ENCODE measurements around the gene GYG2.

GYG2 gene

GRCh38 chrX:2788980-2789379, 39.8 kb upstream of the GYG2 start:
- Histone ChIP-seq H2BK12ac (ENCODE audit: low read length) (no peak overlapping the region), H2BK5ac (ENCODE audit: low read length) (no peak overlapping the region), H4K8ac (ENCODE audit: low read depth, low read length) (no peak overlapping the region), H3K36me3 (replicated peaks in 1 of 2; ENCODE audit: control insufficient read depth in 2 of 2, insufficient read depth in 2 of 2, low read length in 2 of 2) (no peaks in the 10 kb centered on the region), H3K27ac (replicated peaks; ENCODE audit: low read length) (no peak overlapping the region), H3K18ac (ENCODE audit: low read length) (no peak overlapping the region), H3K14ac (ENCODE audit: low read length) (no peak overlapping the region), H3K9me3 (replicated peaks in 1 of 2; ENCODE audit: control insufficient read depth in 2 of 2, insufficient read depth in 1 of 2, low read depth in 1 of 2, low read length in 2 of 2) (no peaks in the 10 kb centered on the region), H3K4me2 (ENCODE audit: insufficient read depth, low read length, poor library complexity, severe bottlenecking) (no peak overlapping the region), H2AK5ac (ENCODE audit: low read depth, low read length) (no peak overlapping the region), H3K9ac (ENCODE audit: low read depth, low read length, poor library complexity) (no peak overlapping the region), H2AFZ (ENCODE audit: low read length) (no peak overlapping the region), H3K27me3 (ENCODE audit: control insufficient read depth in 3 of 3, insufficient read depth in 3 of 3, low read depth in 1 of 3, low read length in 3 of 3) (no peaks in the 10 kb centered on the region), H3K4me1 (ENCODE audit: control insufficient read depth in 2 of 2, insufficient read depth in 1 of 2, low read depth in 1 of 2, low read length in 2 of 2) (peaks cover 0 to 7% of the 10 kb centered on the region in 2 donors), H3K4me3 (ENCODE audit: low read length in 2 of 2) (no peak overlapping the region), H3K4ac (ENCODE audit: low read length) (no peak overlapping the region), H2BK15ac (ENCODE audit: low read length) (no peak overlapping the region), H3K79me1 (ENCODE audit: low read depth, low read length) (no peaks in the 10 kb centered on the region), H3K23ac (ENCODE audit: low read depth, low read length, poor library complexity) (no peak overlapping the region), H4K91ac (ENCODE audit: low read depth, low read length, poor library complexity) (no peak overlapping the region), H2BK120ac (ENCODE audit: low read depth, low read length) (no peak overlapping the region)
- DNase-seq (ENCODE audit: low spot score): no peak
- WGBS, 2 donors (ENCODE audit: extremely low coverage in 2 of 2, insufficient read length in 2 of 2, insufficient replicate concordance in 1 of 2): no CpG with 5 or more reads among the region's 4 CpGs

GRCh38 chrX:2789569-2789968, 39.2 kb upstream of the GYG2 start:
- Histone ChIP-seq H3K27me3 (ENCODE audit: control insufficient read depth in 3 of 3, insufficient read depth in 3 of 3, low read depth in 1 of 3, low read length in 3 of 3) (no peaks in the 10 kb centered on the region), H2BK5ac (ENCODE audit: low read length) (no peak overlapping the region), H2BK15ac (ENCODE audit: low read length) (no peak overlapping the region), H3K4me1 (ENCODE audit: control insufficient read depth in 2 of 2, insufficient read depth in 1 of 2, low read depth in 1 of 2, low read length in 2 of 2) (peaks cover 0 to 7% of the 10 kb centered on the region in 2 donors), H2BK120ac (ENCODE audit: low read depth, low read length) (no peak overlapping the region), H3K79me1 (ENCODE audit: low read depth, low read length) (no peaks in the 10 kb centered on the region), H3K4me3 (ENCODE audit: low read length in 2 of 2) (no peak overlapping the region), H4K91ac (ENCODE audit: low read depth, low read length, poor library complexity) (no peak overlapping the region), H2AK5ac (ENCODE audit: low read depth, low read length) (no peak overlapping the region), H3K18ac (ENCODE audit: low read length) (no peak overlapping the region), H3K4ac (ENCODE audit: low read length) (no peak overlapping the region), H4K8ac (ENCODE audit: low read depth, low read length) (no peak overlapping the region), H3K4me2 (ENCODE audit: insufficient read depth, low read length, poor library complexity, severe bottlenecking) (no peak overlapping the region), H3K27ac (replicated peaks; ENCODE audit: low read length) (no peak overlapping the region), H2AFZ (ENCODE audit: low read length) (no peak overlapping the region), H3K9me3 (replicated peaks in 1 of 2; ENCODE audit: control insufficient read depth in 2 of 2, insufficient read depth in 1 of 2, low read depth in 1 of 2, low read length in 2 of 2) (no peaks in the 10 kb centered on the region), H2BK12ac (ENCODE audit: low read length) (no peak overlapping the region), H3K14ac (ENCODE audit: low read length) (no peak overlapping the region), H3K23ac (ENCODE audit: low read depth, low read length, poor library complexity) (no peak overlapping the region), H3K9ac (ENCODE audit: low read depth, low read length, poor library complexity) (no peak overlapping the region), H3K36me3 (replicated peaks in 1 of 2; ENCODE audit: control insufficient read depth in 2 of 2, insufficient read depth in 2 of 2, low read length in 2 of 2) (no peaks in the 10 kb centered on the region)
- DNase-seq (ENCODE audit: low spot score): no peak
- WGBS, 2 donors (ENCODE audit: extremely low coverage in 2 of 2, insufficient read length in 2 of 2, insufficient replicate concordance in 1 of 2): no CpG with 5 or more reads among the region's 3 CpGs

GRCh38 chrX:2793752-2794151, 35.0 kb upstream of the GYG2 start:
- Histone ChIP-seq H2BK15ac (ENCODE audit: low read length) (no peak overlapping the region), H3K23ac (ENCODE audit: low read depth, low read length, poor library complexity) (no peak overlapping the region), H3K4me1 (ENCODE audit: control insufficient read depth in 2 of 2, insufficient read depth in 1 of 2, low read depth in 1 of 2, low read length in 2 of 2) (no peaks in the 10 kb centered on the region), H2BK120ac (ENCODE audit: low read depth, low read length) (no peak overlapping the region), H3K36me3 (replicated peaks in 1 of 2; ENCODE audit: control insufficient read depth in 2 of 2, insufficient read depth in 2 of 2, low read length in 2 of 2) (no peaks in the 10 kb centered on the region), H4K8ac (ENCODE audit: low read depth, low read length) (no peak overlapping the region), H2BK12ac (ENCODE audit: low read length) (no peak overlapping the region), H4K91ac (ENCODE audit: low read depth, low read length, poor library complexity) (no peak overlapping the region), H3K9ac (ENCODE audit: low read depth, low read length, poor library complexity) (no peak overlapping the region), H3K27ac (replicated peaks; ENCODE audit: low read length) (no peak overlapping the region), H3K14ac (ENCODE audit: low read length) (no peak overlapping the region), H3K9me3 (replicated peaks in 1 of 2; ENCODE audit: control insufficient read depth in 2 of 2, insufficient read depth in 1 of 2, low read depth in 1 of 2, low read length in 2 of 2) (no peaks in the 10 kb centered on the region), H3K4me3 (ENCODE audit: low read length in 2 of 2) (no peak overlapping the region), H2AK5ac (ENCODE audit: low read depth, low read length) (no peak overlapping the region), H3K79me1 (ENCODE audit: low read depth, low read length) (no peaks in the 10 kb centered on the region), H2AFZ (ENCODE audit: low read length) (peak overlapping the region; percentile 6), H3K4me2 (ENCODE audit: insufficient read depth, low read length, poor library complexity, severe bottlenecking) (no peak overlapping the region), H3K18ac (ENCODE audit: low read length) (no peak overlapping the region), H3K4ac (ENCODE audit: low read length) (no peak overlapping the region), H2BK5ac (ENCODE audit: low read length) (no peak overlapping the region), H3K27me3 (ENCODE audit: control insufficient read depth in 3 of 3, insufficient read depth in 3 of 3, low read depth in 1 of 3, low read length in 3 of 3) (no peaks in the 10 kb centered on the region)
- WGBS, 2 donors (ENCODE audit: extremely low coverage in 2 of 2, insufficient read length in 2 of 2, insufficient replicate concordance in 1 of 2): no CpG with 5 or more reads among the region's 7 CpGs
- no peak for DNase-seq (ENCODE audit: low spot score)

- peak overlapping the region; percentile 43 for H4K8ac ChIP-seq (ENCODE audit: low read depth, low read length)
These were observed 34.4 kb upstream of the GYG2 start for GRCh38 chrX:2794336-2794735.

More at GRCh38 chrX:2794336-2794735, 34.4 kb upstream of the GYG2 start:
- Histone ChIP-seq H3K27me3 (ENCODE audit: control insufficient read depth in 3 of 3, insufficient read depth in 3 of 3, low read depth in 1 of 3, low read length in 3 of 3) (no peaks in the 10 kb centered on the region), H3K9me3 (replicated peaks in 1 of 2; ENCODE audit: control insufficient read depth in 2 of 2, insufficient read depth in 1 of 2, low read depth in 1 of 2, low read length in 2 of 2) (no peaks in the 10 kb centered on the region), H2AFZ (ENCODE audit: low read length) (no peak overlapping the region), H2BK12ac (ENCODE audit: low read length) (no peak overlapping the region), H2BK15ac (ENCODE audit: low read length) (no peak overlapping the region), H2BK5ac (ENCODE audit: low read length) (no peak overlapping the region), H3K4me2 (ENCODE audit: insufficient read depth, low read length, poor library complexity, severe bottlenecking) (no peak overlapping the region), H3K36me3 (replicated peaks in 1 of 2; ENCODE audit: control insufficient read depth in 2 of 2, insufficient read depth in 2 of 2, low read length in 2 of 2) (no peaks in the 10 kb centered on the region), H3K79me1 (ENCODE audit: low read depth, low read length) (no peaks in the 10 kb centered on the region), H4K91ac (ENCODE audit: low read depth, low read length, poor library complexity) (no peak overlapping the region), H2AK5ac (ENCODE audit: low read depth, low read length) (no peak overlapping the region), H3K9ac (ENCODE audit: low read depth, low read length, poor library complexity) (no peak overlapping the region), H3K18ac (ENCODE audit: low read length) (no peak overlapping the region), H2BK120ac (ENCODE audit: low read depth, low read length) (no peak overlapping the region), H3K4ac (ENCODE audit: low read length) (no peak overlapping the region), H3K27ac (replicated peaks; ENCODE audit: low read length) (no peak overlapping the region), H3K14ac (ENCODE audit: low read length) (no peak overlapping the region), H3K4me3 (ENCODE audit: low read length in 2 of 2) (no peak overlapping the region), H3K23ac (ENCODE audit: low read depth, low read length, poor library complexity) (no peak overlapping the region), H3K4me1 (ENCODE audit: control insufficient read depth in 2 of 2, insufficient read depth in 1 of 2, low read depth in 1 of 2, low read length in 2 of 2) (no peaks in the 10 kb centered on the region)
- WGBS, 2 donors (ENCODE audit: extremely low coverage in 2 of 2, insufficient read length in 2 of 2, insufficient replicate concordance in 1 of 2): no CpG with 5 or more reads among the region's 19 CpGs
- no peak for DNase-seq (ENCODE audit: low spot score)

Measured in neuronal stem cell (in vitro differentiated cells).